GM19043 (cell line): ENCODE results near the gene P2RX2.

ENCODE experiments used
- ATAC-seq: cut with Tn5 transposase; IDR thresholded peaks from one replicate; pipeline ENCODE4 v1.9.1; 2021; ENCODE audit warnings: low read depth; ENCODE audit not compliant: unreplicated experiment

The P2RX2 gene

DNA sequence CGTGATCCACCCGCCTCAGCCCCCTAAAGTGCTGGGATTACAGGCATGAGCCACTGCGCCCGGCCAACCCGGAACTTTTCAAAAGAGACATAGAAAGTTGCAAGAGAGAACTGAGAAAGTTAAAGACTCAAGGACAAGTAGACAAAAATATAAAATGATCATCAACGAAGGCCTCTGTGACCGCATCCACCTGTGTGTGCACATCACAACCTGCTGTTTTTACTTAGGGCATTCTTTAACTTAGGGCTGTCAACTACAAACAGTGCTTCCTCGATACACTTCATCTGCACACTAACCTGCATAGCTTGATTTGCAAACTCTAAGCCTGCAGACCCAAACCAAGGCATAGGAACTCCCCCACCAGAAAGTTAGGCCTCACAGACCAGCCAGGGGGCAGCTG is 14.8 kb downstream of the P2RX2 start:
- no peak for ATAC-seq

GRCh38 chr12:132633901-132634300 is 15.3 kb downstream of the P2RX2 start:
- no peak for ATAC-seq

- ATAC-seq: no peak
Observed at GRCh38 chr12:132634411-132634990, 15.9 kb downstream of the P2RX2 start.

GRCh38 chr12:132635076-132635955 is 16.7 kb downstream of the P2RX2 start:
- ATAC-seq: no peak

DNA sequence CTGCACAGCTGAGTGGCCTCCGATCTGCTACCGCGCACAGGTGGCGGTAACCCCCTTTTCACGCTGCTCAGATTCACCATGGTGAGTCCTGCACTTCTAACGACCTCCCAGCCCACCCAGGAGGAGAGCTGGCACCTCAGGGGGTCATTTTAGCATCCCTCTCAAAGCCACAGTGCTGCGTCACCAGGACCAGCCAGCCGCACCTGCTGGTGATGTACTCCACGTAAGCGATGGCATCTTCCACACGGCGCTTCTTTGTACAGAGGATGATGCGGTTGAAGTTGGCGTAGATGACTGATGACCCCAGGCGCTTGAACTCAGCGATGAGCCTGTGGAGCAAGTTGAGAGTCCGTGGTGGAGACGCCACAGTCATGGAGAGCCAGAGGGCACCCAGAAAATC is 19.2 kb downstream of the P2RX2 start:
- ATAC-seq: no peak

- ATAC-seq: peak; percentile 51
Observed at GRCh38 chr12:132638541-132639408, 20.2 kb downstream of the P2RX2 start.

- no peak for ATAC-seq
Observed at GRCh38 chr12:132639956-132640520, 21.5 kb downstream of the P2RX2 start.

- no peak for ATAC-seq
Observed at GRCh38 chr12:132640936-132641335, 22.4 kb downstream of the P2RX2 start.

DNA sequence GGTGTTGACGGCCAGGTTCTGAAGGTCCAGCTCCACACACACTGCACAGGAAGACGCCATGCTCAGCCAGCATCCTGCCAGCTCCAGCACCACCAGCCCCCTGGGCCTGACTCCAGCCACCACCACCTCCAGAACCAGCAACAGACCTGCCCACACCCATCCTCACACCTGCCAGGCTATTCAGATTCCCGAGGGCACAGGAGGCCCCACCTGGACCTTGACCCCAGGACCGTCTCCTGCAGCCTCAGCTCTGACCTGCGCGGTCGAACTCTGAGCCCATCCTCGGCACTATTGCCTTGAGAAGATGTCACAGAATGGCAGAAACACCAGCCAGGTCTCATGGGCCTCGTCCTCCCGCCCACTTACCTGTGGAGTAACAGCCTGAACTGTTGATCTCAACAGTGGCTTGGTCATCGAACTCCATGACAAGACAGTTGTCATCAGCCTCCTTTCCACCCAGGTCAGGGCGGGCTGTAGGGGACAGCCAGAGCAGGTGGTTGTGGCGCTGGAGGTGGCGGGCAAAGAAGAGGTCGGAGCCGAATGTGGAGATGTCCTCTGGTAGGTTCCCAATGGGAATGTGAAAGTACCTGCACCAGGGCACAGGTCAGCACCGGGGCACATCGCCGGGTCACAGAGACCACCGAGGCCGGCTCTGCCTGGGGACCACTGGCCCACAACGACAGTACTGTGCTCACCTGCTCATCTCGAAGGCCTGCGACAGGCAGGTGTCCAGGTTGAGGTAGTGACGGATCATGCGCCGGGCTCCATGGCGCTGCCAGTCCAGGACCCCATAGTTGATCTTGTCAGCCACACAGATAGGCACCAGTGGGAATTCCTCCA is 23.5 kb downstream of the P2RX2 start:
- ATAC-seq: no peak

DNA sequence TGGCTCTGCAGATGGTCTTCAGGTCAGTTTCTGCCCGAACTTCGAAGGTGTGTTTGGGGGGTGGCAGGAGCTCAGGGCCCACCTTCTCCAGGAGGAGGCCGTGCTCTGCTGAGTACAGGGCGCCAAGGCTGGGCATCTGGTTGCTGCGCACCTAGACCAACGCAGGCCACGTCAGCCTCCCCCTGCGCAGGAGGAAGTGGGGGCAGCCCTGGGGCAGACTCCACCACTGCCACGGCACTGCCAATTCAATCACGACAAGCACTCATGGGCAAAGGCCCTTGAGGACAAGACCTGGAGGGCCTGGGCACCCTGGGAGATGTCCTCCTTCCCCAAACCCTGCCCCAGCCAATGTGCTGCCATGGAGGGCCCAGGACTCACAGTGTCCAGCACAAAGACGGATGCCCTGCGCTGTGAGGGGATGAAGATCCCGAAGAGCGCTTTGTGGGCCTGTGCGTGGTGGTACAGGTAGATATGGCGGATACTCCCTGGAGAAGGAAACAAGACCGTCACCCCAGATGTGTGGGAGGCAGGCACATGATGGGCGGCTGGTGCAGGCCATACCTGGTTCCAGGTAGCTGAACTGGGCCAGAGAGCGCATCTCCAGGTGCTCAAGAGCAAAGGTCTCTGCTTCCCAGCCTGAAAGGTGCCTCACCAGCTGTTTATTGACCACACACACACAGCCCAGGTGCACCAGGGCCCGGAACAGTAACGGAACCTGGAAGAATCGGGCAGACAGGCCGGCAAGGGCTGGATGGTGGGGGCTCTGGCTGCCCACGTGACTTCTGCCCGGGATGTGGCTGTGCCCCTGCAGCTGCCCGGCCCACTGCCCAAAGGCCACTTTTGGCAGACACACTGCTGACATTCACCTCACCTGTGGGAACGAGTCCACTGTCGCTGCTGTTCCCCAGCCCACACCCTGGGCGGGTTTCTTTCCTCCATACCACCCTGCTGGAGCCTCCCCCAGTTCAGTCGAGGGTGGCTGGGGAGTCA is 24.6 kb downstream of the P2RX2 start:
- no peak for ATAC-seq

- no peak for ATAC-seq
Observed at GRCh38 chr12:132646850-132647249, 28.3 kb downstream of the P2RX2 start.

- no peak for ATAC-seq
Observed at GRCh38 chr12:132647858-132648257, 29.3 kb downstream of the P2RX2 start.

DNA sequence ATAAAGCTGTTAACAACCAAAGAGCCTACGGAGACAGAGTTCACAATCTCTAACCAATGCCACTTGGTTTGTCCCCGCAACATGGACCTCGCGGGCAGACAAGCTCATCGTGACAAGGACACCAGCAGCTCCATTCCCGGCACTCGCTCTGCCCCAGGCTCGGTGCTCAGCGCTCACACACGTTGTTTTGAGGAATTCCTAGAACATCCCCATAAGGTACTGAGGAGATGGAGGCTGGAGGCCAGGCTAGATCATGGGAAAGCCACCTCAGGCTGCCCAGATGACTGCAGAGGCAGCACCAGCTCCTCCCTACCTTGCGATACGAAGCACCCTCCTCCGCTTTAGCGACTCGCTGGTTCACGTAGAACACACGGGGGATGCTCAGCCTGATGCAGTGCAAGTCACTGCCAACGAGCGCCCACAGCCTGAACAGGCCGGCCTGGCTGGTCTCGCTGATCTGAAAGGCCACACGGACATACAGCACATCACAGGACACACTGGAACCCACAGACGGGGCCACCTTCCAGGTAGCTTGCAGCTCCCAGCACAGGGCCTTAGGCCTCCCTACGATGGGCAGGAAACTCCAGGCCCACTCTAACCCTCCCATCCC is 30.1 kb downstream of the P2RX2 start:
- ATAC-seq: no peak

- no peak for ATAC-seq
Observed at GRCh38 chr12:132649226-132649945, 30.8 kb downstream of the P2RX2 start.

DNA sequence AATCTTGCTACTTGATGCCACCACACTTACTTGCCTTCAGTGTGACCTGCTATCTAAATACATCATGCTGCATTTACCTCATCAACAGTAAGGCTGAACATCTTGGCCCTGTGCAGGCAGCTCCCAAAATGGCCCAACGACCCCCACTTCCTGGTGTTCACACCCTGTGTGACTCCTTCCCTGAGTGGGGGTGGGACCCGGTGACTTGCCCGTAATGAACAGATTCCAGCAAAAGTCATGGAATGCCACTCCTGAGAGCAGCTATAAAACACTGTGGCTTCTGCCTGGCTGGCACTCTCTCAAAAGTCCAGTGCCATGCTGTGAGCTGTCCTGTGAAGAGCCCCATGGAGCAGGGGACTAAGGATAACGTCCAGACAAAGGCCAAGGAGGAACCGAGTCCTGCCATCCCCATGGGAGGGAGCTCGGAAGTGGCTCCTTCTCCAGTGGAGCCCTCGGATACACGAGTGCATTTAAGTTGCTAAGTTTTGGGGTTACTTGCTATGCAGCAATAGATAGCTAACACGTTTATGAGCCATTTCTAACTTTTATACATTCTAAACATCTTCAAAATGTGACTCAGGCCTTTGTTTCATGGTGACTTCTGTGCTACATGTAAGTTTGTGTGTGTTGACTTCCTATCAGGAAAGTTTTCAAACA is 33.0 kb downstream of the P2RX2 start:
- ATAC-seq: no peak

DNA sequence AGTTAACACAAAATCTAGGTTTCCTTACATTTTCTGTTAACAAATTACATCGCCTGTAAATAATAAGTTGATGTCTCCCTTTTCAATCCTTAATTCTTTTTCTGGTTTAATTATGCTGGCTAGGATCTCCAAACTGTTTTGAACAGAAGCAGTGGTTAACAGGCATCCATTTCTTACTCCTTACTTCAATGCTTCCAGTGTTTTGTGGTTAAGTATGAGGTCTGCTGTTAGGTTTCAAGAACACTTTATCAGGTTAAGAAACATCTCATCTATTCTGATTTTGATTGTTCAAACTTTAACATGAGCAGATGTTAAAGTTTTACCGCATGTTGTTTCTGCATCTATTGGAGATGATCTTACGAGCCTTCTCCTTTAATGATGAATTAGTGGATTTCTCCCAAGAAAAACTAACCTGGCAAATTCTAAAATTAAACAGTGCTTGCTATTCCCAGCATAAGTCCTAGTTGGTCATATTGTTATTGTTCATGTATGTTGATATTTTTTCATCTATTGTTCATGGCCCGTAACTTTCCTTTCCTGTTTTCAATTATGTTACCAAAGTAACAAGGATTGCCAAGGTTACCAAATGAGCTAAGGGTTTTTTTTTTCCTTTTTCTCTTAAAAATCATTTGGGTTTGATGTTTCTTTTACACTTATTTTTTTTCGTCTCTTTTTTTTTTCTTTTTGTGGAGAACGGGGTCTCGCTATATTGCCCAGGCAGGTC is 35.2 kb downstream of the P2RX2 start:
- ATAC-seq: no peak
